H1 (cell line): ENCODE data around the gene UTP3. TPM values are rescaled to one million over a fixed set of nuclear protein-coding genes. Genes with fewer than 3 reads are reported as not detected.

ENCODE experiments used
- CTCF ChIA-PET: fragments of 300-600 bp; sonication (Branson Sonifier 250); formaldehyde crosslinking; loops from one replicate; lab custom pipeline; 2021; ENCODE audit not compliant: partially characterized antibody; lab: Charles Lee
- POLR2A ChIA-PET: fragments of 300-600 bp; sonication (Branson Sonifier 250); formaldehyde crosslinking; loops from one replicate; lab custom pipeline; 2021; ENCODE audit warnings: inconsistent platforms; ENCODE audit not compliant: partially characterized antibody; lab: Charles Lee
- DNase-seq, 2 experiments: peaks; one replicate each; pipeline versions ENCODE4 v3.0.0 to v3.0.0-alpha.2; 2010 to 2022; ENCODE audit warnings: low spot score in 2 of 2, low read depth in 1 of 2, mixed read lengths in 1 of 2
- FAIRE-seq: peaks from 2 replicates; lab custom pipeline; 2011; peaks lifted over from hg19 to GRCh38; lab: Jason Lieb, UNC
- H2AFZ ChIP-seq: 2 replicates; pipeline ENCODE4 v1.8.1; 2012; ENCODE audit warnings: low read length, inconsistent platforms
- H2AK5ac ChIP-seq: 2 replicates; pipeline ENCODE4 v1.6.1; 2013; ENCODE audit warnings: low read depth, low read length
- H2BK120ac ChIP-seq: replicated peaks from 2 replicates; pipeline ENCODE3; 2013; ENCODE audit warnings: low read depth, low read length, inconsistent platforms
- H2BK12ac ChIP-seq: 2 replicates; pipeline ENCODE4 v1.6.1; 2013; ENCODE audit warnings: low read depth, low read length
- H2BK15ac ChIP-seq: 2 replicates; pipeline ENCODE4 v1.6.1; 2013; ENCODE audit warnings: low read length
- H2BK20ac ChIP-seq: 2 replicates; pipeline ENCODE4 v1.6.1; 2013; ENCODE audit warnings: low read length
- H2BK5ac ChIP-seq: 2 replicates; pipeline ENCODE4 v1.6.1; 2013; ENCODE audit warnings: low read depth, low read length
- H3K14ac ChIP-seq: 2 replicates; pipeline ENCODE4 v1.6.1; 2013; ENCODE audit warnings: inconsistent platforms; ENCODE audit not compliant: insufficient read length
- H3K18ac ChIP-seq: 2 replicates; pipeline ENCODE4 v1.6.1; 2013; ENCODE audit warnings: low read length; ENCODE audit errors: extremely low read depth
- H3K23ac ChIP-seq: 2 replicates; pipeline ENCODE4 v1.6.1; 2013; ENCODE audit warnings: inconsistent platforms; ENCODE audit not compliant: insufficient read length
- H3K23me2 ChIP-seq: 2 replicates; pipeline ENCODE4 v1.6.1; 2013; ENCODE audit warnings: low read depth, low read length
- H3K27ac ChIP-seq: 2 replicates; pipeline ENCODE4 v1.6.1; 2011; ENCODE audit warnings: low read depth, low read length, inconsistent platforms
- H3K27me3 ChIP-seq, 4 experiments: replicated peaks in 1 of 4; 1 replicate in 1 of 4; 2 replicates in 3 of 4; pipeline versions ENCODE4 v1.6.1 to v1.8.1; 2011 to 2013; ENCODE audit warnings: low read length in 3 of 4, mild to moderate bottlenecking in 3 of 4, inconsistent platforms in 2 of 4, mixed read lengths in 2 of 4, moderate library complexity in 1 of 4; ENCODE audit not compliant: control insufficient read depth in 3 of 4, insufficient read depth in 3 of 4; ENCODE audit errors: extremely low read depth in 1 of 4
- H3K36me3 ChIP-seq, 4 experiments: 2 replicates each; pipeline versions ENCODE4 v1.6.1 to v1.8.1; 2011 to 2013; ENCODE audit warnings: mild to moderate bottlenecking in 4 of 4, low read length in 3 of 4, moderate library complexity in 2 of 4, control low read depth in 1 of 4, inconsistent platforms in 1 of 4; ENCODE audit not compliant: insufficient read depth in 4 of 4, control insufficient read depth in 2 of 4
- H3K4ac ChIP-seq: replicated peaks from 2 replicates; pipeline ENCODE3; 2013; ENCODE audit warnings: low read length, low read depth, mixed read lengths, inconsistent platforms; ENCODE audit not compliant: insufficient read length
- H3K4me1 ChIP-seq, 4 experiments: replicated peaks in 1 of 4; 1 replicate in 1 of 4; 2 replicates in 3 of 4; pipeline versions ENCODE4 v1.6.1 to v1.8.1; 2011 to 2013; ENCODE audit warnings: low read length in 3 of 4, inconsistent platforms in 2 of 4, mixed read lengths in 1 of 4; ENCODE audit not compliant: insufficient read depth in 4 of 4, control insufficient read depth in 3 of 4
- H3K4me2 ChIP-seq, 2 experiments: 2 replicates each; pipeline versions ENCODE4 v1.6.1 to v1.8.1; 2011 to 2013; ENCODE audit warnings: low read depth in 2 of 2, low read length in 2 of 2, control low read depth in 1 of 2, inconsistent platforms in 1 of 2, mild to moderate bottlenecking in 1 of 2; ENCODE audit not compliant: insufficient read depth in 1 of 2
- H3K4me3 ChIP-seq, 4 experiments: fragments of 200-600, 300-600 bp in 1 of 4; sonication (generic), shearing (Covaris generic), sonication (Bioruptor Twin) in 1 of 4; 2 replicates each; pipeline versions ENCODE4 v1.5.1 to v1.8.1; 2011 to 2016; ENCODE audit warnings: low read length in 4 of 4, low read depth in 3 of 4, control low read depth in 2 of 4, inconsistent platforms in 2 of 4, mild to moderate bottlenecking in 2 of 4, mixed read lengths in 1 of 4, moderate library complexity in 1 of 4; ENCODE audit not compliant: insufficient read depth in 2 of 4; ENCODE audit errors: extremely low read depth in 1 of 4
- H3K56ac ChIP-seq: replicated peaks from 2 replicates; pipeline ENCODE3; 2013; ENCODE audit warnings: low read depth, mild to moderate bottlenecking, mixed read lengths, low read length, inconsistent platforms; ENCODE audit not compliant: insufficient read length
- H3K79me1 ChIP-seq: 2 replicates; pipeline ENCODE4 v1.6.1; 2013; ENCODE audit warnings: low read depth, low read length, control low read depth
- H3K79me2 ChIP-seq, 2 experiments: 2 replicates each; pipeline versions ENCODE4 v1.6.1 to v1.8.1; 2012 to 2013; ENCODE audit warnings: low read length in 2 of 2, mild to moderate bottlenecking in 2 of 2, inconsistent platforms in 1 of 2; ENCODE audit not compliant: insufficient read depth in 2 of 2, control insufficient read depth in 1 of 2
- H3K9ac ChIP-seq, 4 experiments: replicated peaks in 1 of 4; 1 replicate in 1 of 4; 2 replicates in 3 of 4; pipeline versions ENCODE4 v1.6.1 to v1.8.1; 2011 to 2013; ENCODE audit warnings: low read depth in 3 of 4, low read length in 3 of 4, control low read depth in 2 of 4, mild to moderate bottlenecking in 2 of 4, moderate library complexity in 2 of 4, inconsistent platforms in 1 of 4; ENCODE audit errors: extremely low read depth in 1 of 4
- H3K9me3 ChIP-seq, 2 experiments: 2 replicates each; pipeline versions ENCODE4 v1.6.1 to v1.8.1; 2012 to 2013; ENCODE audit warnings: mild to moderate bottlenecking in 2 of 2, moderate library complexity in 2 of 2, control low read depth in 1 of 2, inconsistent platforms in 1 of 2, low read depth in 1 of 2, low read length in 1 of 2, mixed read lengths in 1 of 2; ENCODE audit not compliant: insufficient read depth in 2 of 2
- H4K20me1 ChIP-seq, 2 experiments: replicated peaks in 1 of 2; 2 replicates each; pipeline versions ENCODE3 to v1.8.1; 2011 to 2013; ENCODE audit warnings: inconsistent platforms in 2 of 2, low read length in 2 of 2, mild to moderate bottlenecking in 1 of 2; ENCODE audit not compliant: insufficient read depth in 2 of 2, control insufficient read depth in 1 of 2
- H4K5ac ChIP-seq: 2 replicates; pipeline ENCODE4 v1.6.1; 2013; ENCODE audit warnings: low read length, low read depth, mixed read lengths, inconsistent platforms; ENCODE audit not compliant: insufficient read length
- H4K8ac ChIP-seq: 2 replicates; pipeline ENCODE4 v1.8.0; 2013; ENCODE audit warnings: mild to moderate bottlenecking, moderate library complexity, low read length, inconsistent platforms; ENCODE audit not compliant: insufficient read depth; ENCODE audit errors: extremely low read depth
- H4K91ac ChIP-seq: replicated peaks from 2 replicates; pipeline ENCODE3; 2013; ENCODE audit warnings: low read length, mixed read lengths, inconsistent platforms; ENCODE audit not compliant: insufficient read length
- ASH2L ChIP-seq: fragments of 200-600, 300-600 bp; sonication (generic); IDR thresholded peaks from one replicate; pipeline ENCODE4 v1.7.1; 2017; ENCODE audit warnings: low read length
- BRCA1 ChIP-seq: IDR thresholded peaks from 2 replicates; pipeline ENCODE4 v1.6.1; 2012; ENCODE audit warnings: low read depth, low read length, improper control_type of control experiment
- CBX5 ChIP-seq: fragments of 300-800, 300-1000 bp; sonication (generic); IDR thresholded peaks from 2 replicates; pipeline ENCODE4 v1.7.1; 2016; ENCODE audit warnings: antibody characterized with exemption, low read length, low read depth
- CREB1 ChIP-seq: IDR thresholded peaks from 2 replicates; pipeline ENCODE4 v1.6.1; 2012; ENCODE audit warnings: inconsistent platforms
- MAFK ChIP-seq: IDR thresholded peaks from 2 replicates; pipeline ENCODE4 v1.6.1; 2012; ENCODE audit warnings: low read depth, mild to moderate bottlenecking, improper control_type of control experiment, low read length
- SIX5 ChIP-seq: IDR thresholded peaks from 2 replicates; pipeline ENCODE4 v1.6.1; 2011; ENCODE audit warnings: mild to moderate bottlenecking, low read depth, low read length
- TAF1 ChIP-seq: IDR thresholded peaks from 2 replicates; pipeline ENCODE4 v1.6.1; 2011; ENCODE audit warnings: mild to moderate bottlenecking, low read depth, low read length
- TEAD4 ChIP-seq: IDR thresholded peaks from 2 replicates; pipeline ENCODE4 v1.6.1; 2012; ENCODE audit warnings: low read depth, low read length, inconsistent platforms, mixed read lengths
- WGBS, 2 experiments: shearing (Covaris generic) in 1 of 2; methylation state at CpG; one replicate each; pipeline versions ENCODE4 v1.1.6 to v1.1.7; 2013 to 2015; ENCODE audit warnings: low lambda C conversion rate in 2 of 2, mixed read lengths in 2 of 2, inconsistent platforms in 1 of 2, low coverage in 1 of 2, missing lambda C conversion rate in 1 of 2; ENCODE audit not compliant: insufficient replicate concordance in 2 of 2, insufficient coverage in 1 of 2, insufficient read length in 1 of 2; ENCODE audit errors: extremely low coverage in 1 of 2, missing lambda C conversion rate in 1 of 2; 5-methylcytosine and 5-hydroxymethylcytosine counted together
- polyA plus RNA-seq, 7 experiments: library from polyadenylated mRNA; depleted of rRNA in 3 of 7; stranded (reverse) in 5 of 7; unstranded in 2 of 7; fragments of >200 nt in 5 of 7; fragments of 200-250 nt in 2 of 7; gene quantifications; 1 replicate in 5 of 7; 2 replicates in 1 of 7; 4 replicates in 1 of 7; pipeline versions ENCODE4 v1.2.1 to v1.2.3, GENCODE V29; 2011 to 2013; ENCODE audit warnings: missing spikeins in 2 of 7, mixed read lengths in 2 of 7
- total RNA-seq: library from RNA; stranded (reverse); fragmentation: NEBNext Ultra II Directional; extraction: Animal tissue kit (Norgen Biotek cat#: 25700); gene quantifications from 2 replicates; pipeline ENCODE4 v1.2.1, GENCODE V29; 2021

The UTP3 gene
- total and polyA plus RNA-seq, 2 of the 8 experiments (the other 6 are each of a cell fraction or from before 2014, with no cell fraction given) = 11.2 to 51.3 TPM

GRCh38 chr4:70700712-70701111 is 12.4 kb downstream of the UTP3 start:
- no peaks in the 10 kb centered on the region for H3K79me1 ChIP-seq
- no peak overlapping the region for H2BK12ac ChIP-seq
- no peak overlapping the region for H2AK5ac ChIP-seq
- ChIA-PET CTCF (interaction anchor here (0.5 to 5.7 kb wide), 3 partner anchors 8 to 209 kb away, joined by 4 to 29 read pairs (median 8); no protein-coding TSS in a partner anchor), POLR2A (interaction anchor here (1.8 kb wide), 1 partner anchor 12 kb away, joined by 9 read pairs; the partner anchor contains the start of gene UTP3)
- FAIRE-seq (no peak), DNase-seq (no peak)
- no peak overlapping the region for H3K14ac ChIP-seq
- H3K79me2 ChIP-seq = no peaks in the 10 kb centered on the region
- no peaks in the 10 kb centered on the region for H3K9me3 ChIP-seq
- no peak overlapping the region for H3K4ac ChIP-seq
- H3K9ac ChIP-seq = no peak overlapping the region
- no peak overlapping the region for H3K4me2 ChIP-seq
- H3K56ac ChIP-seq = no peak overlapping the region
- H3K18ac ChIP-seq = no peak overlapping the region
- H4K20me1 ChIP-seq = no peaks in the 10 kb centered on the region
- peaks cover under 1% of the 10 kb centered on the region; the same call in 1 of the 2 replicates for H3K23me2 ChIP-seq
- no peak overlapping the region for H2BK20ac ChIP-seq
- TF ChIP-seq TAF1 = no peak
- TF ChIP-seq CREB1 = no peak
- no peak for TF ChIP-seq TEAD4
- no peak for TF ChIP-seq MAFK
- TF ChIP-seq SIX5 = no peak
- TF ChIP-seq CBX5 = no peak
- TF ChIP-seq BRCA1 = no peak
- no peak for TF ChIP-seq ASH2L
- no peak overlapping the region for H4K5ac ChIP-seq
- 94% methylated on average over 5 of the region's 5 CpGs; no CpG with 5 or more reads in 1 of the 2 experiments for WGBS, 2 experiments
- H3K27ac ChIP-seq = no peak overlapping the region
- H3K27me3 ChIP-seq = no peaks in the 10 kb centered on the region; a peak in 1 of 7 replicates
- no peaks in the 10 kb centered on the region for H3K36me3 ChIP-seq
- no peak overlapping the region for H4K8ac ChIP-seq
- H2AFZ ChIP-seq = no peak overlapping the region
- H3K4me1 ChIP-seq = peaks cover 0 to 3% (median 0%) of the 10 kb centered on the region in 4 experiments; a peak in 2 of 7 replicates
- H3K4me3 ChIP-seq = no peak overlapping the region
- H4K91ac ChIP-seq = no peak overlapping the region
- no peak overlapping the region for H2BK15ac ChIP-seq
- H2BK120ac ChIP-seq = no peak overlapping the region
- H3K23ac ChIP-seq = no peak overlapping the region
- no peak overlapping the region for H2BK5ac ChIP-seq
